ENCODE data around the gene NEDD9.

NEDD9 gene

DNA sequence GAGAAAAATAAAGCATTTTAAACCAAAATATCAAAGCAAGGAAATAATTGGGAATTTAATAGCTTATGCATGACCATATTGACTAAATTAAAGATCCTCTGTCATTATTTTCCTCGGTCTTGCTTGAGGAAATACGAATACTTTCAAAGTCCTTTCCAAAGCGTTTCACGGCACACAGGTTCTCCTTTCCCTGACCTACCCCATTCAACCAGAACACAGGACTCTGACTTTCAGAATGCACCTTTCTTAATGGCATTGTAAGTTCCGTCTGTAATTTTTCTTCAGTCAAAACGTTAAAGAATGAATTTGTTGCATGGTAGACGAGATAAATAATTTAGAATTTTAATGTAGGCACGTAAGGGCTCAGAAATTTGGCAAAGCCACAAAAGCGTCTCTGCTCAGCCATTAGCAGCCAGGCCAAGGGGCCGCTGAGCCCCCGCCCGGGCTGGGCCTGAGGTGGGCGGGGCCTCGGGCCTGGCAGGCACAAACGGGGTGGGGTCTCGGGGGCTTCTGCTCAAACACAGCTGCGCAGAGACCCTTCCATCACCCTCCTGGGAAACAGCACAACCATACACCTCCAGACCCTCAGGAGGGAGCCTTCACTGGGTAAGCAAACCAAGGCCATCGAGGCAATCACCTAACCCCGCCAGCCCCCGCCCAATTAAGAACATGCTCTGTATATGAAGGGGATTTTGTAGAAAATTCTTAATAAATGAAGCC, 3.4 kb downstream of the NEDD9 start:
- no peak for TF ChIP-seq CTCF (conservative IDR thresholded peaks at IDR 0.05)
- no peak for TF ChIP-seq ZFX (IDR thresholded peaks at IDR 0.05)
- peak overlapping the region; percentile 73 for H3K27ac ChIP-seq

DNA sequence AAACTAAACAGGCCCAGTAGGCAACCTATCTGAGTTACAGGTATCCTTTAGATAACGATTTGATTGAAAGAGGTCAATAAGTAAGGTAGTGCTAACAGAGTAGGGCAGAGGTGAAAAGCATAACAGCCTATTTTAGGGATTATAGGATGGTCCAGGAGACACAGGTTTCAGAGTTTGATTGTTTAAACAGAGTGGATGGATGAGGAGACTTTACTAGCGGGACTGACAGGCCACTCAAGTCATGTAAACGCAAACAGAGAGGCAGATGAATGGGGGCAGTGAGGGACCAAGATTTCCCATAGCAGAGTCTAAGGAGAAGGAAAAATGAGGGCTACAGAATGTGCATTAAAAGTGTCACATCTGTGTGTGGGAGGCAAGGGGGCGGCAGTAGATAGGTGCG, 4.8 kb downstream of the NEDD9 start:
- no peak overlapping the region for H3K27ac ChIP-seq
- TF ChIP-seq CTCF (conservative IDR thresholded peaks at IDR 0.05) = no peak
- TF ChIP-seq ZFX (IDR thresholded peaks at IDR 0.05) = no peak

GRCh38 chr6:11226005-11226404, 6.5 kb downstream of the NEDD9 start:
- no peak overlapping the region for H3K27ac ChIP-seq
- TF ChIP-seq ZFX (IDR thresholded peaks at IDR 0.05) = no peak
- TF ChIP-seq CTCF (conservative IDR thresholded peaks at IDR 0.05) = no peak

- no peak overlapping the region for H3K27ac ChIP-seq
- no peak for TF ChIP-seq ZFX (IDR thresholded peaks at IDR 0.05)
- no peak for TF ChIP-seq CTCF (conservative IDR thresholded peaks at IDR 0.05)
Observed at GRCh38 chr6:11224966-11225463, 7.5 kb downstream of the NEDD9 start.

GRCh38 chr6:11224252-11224965, 8.1 kb downstream of the NEDD9 start:
- TF ChIP-seq ZFX (IDR thresholded peaks at IDR 0.05) = no peak
- no peak for TF ChIP-seq CTCF (conservative IDR thresholded peaks at IDR 0.05)
- H3K27ac ChIP-seq = no peak overlapping the region

DNA sequence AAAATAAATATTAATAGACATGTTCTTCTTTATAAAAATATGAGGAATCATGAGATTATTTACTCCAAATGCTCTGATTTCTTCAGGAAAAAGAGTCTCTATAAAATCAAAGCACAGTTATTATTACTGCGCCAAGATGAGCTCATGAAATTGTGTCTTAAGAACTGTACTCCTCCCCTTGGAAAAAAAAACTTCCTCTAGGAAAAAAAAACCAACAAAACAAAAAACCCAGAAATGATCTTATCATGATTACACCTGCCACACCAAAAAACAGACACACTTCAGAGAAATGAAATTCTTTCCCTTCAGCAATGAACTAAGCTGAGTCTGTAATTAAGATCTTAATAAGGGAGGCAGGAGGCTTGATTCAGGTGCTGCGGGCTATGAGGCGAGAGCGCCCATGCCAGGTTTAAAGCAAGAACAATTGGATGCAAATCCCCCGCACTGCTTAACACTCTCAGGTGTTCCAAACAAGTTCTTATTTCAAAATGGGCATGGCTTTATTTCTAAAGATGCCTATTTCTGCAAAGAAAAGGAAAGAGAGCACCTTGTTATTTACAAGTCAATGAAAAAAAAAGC, 9.1 kb downstream of the NEDD9 start:
- no peak overlapping the region for H3K27ac ChIP-seq
- TF ChIP-seq CTCF (conservative IDR thresholded peaks at IDR 0.05) = no peak
- no peak for TF ChIP-seq ZFX (IDR thresholded peaks at IDR 0.05)
